Ishikawa (cell line): Measurements from ENCODE around the gene SLC10A1.

Experiments
- CEBPB ChIP-seq: IDR thresholded peaks from 2 replicates; pipeline ENCODE4 v1.6.1; 2012
- CREB1 ChIP-seq: IDR thresholded peaks from 2 replicates; pipeline ENCODE4 v1.6.1; 2012; ENCODE audit warnings: low read depth
- EP300 ChIP-seq: IDR thresholded peaks from 2 replicates; pipeline ENCODE4 v1.6.1; 2012; ENCODE audit warnings: borderline replicate concordance
- FOXM1 ChIP-seq: IDR thresholded peaks from 2 replicates; pipeline ENCODE4 v1.6.1; 2012; ENCODE audit warnings: low read depth, borderline replicate concordance
- MAX ChIP-seq: IDR thresholded peaks from 2 replicates; pipeline ENCODE4 v1.6.1; 2012
- NFIC ChIP-seq: IDR thresholded peaks from 2 replicates; pipeline ENCODE4 v1.6.1; 2012
- RAD21 ChIP-seq: IDR thresholded peaks from 2 replicates; pipeline ENCODE4 v1.6.1; 2012; ENCODE audit warnings: low read depth
- TAF1 ChIP-seq: IDR thresholded peaks from 2 replicates; pipeline ENCODE4 v1.6.1; 2012; ENCODE audit warnings: low read depth, mild to moderate bottlenecking
- TCF12 ChIP-seq: IDR thresholded peaks from 2 replicates; pipeline ENCODE4 v1.6.1; 2012; ENCODE audit warnings: low read depth
- YY1 ChIP-seq: IDR thresholded peaks from 2 replicates; pipeline ENCODE4 v1.6.1; 2012; ENCODE audit warnings: low read depth
- ZBTB7A ChIP-seq: IDR thresholded peaks from 2 replicates; pipeline ENCODE4 v1.6.1; 2012; ENCODE audit warnings: low read depth
- TF ChIP-seq, protein P1 (sequence below): IDR thresholded peaks from 2 replicates; pipeline ENCODE4 v1.6.1; 2012; ENCODE audit warnings: low read depth, mild to moderate bottlenecking

DNA sequence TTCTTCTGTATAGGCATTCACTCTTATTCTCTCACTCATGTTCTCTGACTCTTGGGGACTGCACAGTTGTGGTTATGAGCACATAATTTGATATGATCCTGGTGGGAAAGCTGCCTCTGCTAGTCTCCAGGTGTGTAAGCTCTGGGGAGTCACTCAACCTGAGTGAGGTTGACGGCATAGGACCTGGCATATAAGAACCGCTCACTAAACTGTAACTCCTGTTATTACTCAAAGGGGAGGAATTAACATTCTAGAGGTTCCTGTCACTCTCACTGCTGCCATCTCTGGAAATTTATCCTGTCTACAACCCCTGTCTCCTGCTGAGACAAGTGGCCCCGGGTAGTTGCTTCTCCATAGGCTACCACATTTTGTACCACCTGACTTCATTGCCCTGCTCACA, 16.1 kb downstream of the SLC10A1 start:
- TF ChIP-seq CEBPB: no peak
- no peak for TF ChIP-seq EP300
- TF ChIP-seq, protein P1, sequence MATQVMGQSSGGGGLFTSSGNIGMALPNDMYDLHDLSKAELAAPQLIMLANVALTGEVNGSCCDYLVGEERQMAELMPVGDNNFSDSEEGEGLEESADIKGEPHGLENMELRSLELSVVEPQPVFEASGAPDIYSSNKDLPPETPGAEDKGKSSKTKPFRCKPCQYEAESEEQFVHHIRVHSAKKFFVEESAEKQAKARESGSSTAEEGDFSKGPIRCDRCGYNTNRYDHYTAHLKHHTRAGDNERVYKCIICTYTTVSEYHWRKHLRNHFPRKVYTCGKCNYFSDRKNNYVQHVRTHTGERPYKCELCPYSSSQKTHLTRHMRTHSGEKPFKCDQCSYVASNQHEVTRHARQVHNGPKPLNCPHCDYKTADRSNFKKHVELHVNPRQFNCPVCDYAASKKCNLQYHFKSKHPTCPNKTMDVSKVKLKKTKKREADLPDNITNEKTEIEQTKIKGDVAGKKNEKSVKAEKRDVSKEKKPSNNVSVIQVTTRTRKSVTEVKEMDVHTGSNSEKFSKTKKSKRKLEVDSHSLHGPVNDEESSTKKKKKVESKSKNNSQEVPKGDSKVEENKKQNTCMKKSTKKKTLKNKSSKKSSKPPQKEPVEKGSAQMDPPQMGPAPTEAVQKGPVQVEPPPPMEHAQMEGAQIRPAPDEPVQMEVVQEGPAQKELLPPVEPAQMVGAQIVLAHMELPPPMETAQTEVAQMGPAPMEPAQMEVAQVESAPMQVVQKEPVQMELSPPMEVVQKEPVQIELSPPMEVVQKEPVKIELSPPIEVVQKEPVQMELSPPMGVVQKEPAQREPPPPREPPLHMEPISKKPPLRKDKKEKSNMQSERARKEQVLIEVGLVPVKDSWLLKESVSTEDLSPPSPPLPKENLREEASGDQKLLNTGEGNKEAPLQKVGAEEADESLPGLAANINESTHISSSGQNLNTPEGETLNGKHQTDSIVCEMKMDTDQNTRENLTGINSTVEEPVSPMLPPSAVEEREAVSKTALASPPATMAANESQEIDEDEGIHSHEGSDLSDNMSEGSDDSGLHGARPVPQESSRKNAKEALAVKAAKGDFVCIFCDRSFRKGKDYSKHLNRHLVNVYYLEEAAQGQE: no peak
- TF ChIP-seq RAD21: no peak
- no peak for TF ChIP-seq TAF1
- no peak for TF ChIP-seq YY1
- TF ChIP-seq ZBTB7A: no peak
- no peak for TF ChIP-seq FOXM1
- TF ChIP-seq MAX: no peak
- no peak for TF ChIP-seq NFIC
- TF ChIP-seq TCF12: no peak
- TF ChIP-seq CREB1: no peak
